ENCODE measurements around the gene DISP2.

Gene DISP2, protein sequence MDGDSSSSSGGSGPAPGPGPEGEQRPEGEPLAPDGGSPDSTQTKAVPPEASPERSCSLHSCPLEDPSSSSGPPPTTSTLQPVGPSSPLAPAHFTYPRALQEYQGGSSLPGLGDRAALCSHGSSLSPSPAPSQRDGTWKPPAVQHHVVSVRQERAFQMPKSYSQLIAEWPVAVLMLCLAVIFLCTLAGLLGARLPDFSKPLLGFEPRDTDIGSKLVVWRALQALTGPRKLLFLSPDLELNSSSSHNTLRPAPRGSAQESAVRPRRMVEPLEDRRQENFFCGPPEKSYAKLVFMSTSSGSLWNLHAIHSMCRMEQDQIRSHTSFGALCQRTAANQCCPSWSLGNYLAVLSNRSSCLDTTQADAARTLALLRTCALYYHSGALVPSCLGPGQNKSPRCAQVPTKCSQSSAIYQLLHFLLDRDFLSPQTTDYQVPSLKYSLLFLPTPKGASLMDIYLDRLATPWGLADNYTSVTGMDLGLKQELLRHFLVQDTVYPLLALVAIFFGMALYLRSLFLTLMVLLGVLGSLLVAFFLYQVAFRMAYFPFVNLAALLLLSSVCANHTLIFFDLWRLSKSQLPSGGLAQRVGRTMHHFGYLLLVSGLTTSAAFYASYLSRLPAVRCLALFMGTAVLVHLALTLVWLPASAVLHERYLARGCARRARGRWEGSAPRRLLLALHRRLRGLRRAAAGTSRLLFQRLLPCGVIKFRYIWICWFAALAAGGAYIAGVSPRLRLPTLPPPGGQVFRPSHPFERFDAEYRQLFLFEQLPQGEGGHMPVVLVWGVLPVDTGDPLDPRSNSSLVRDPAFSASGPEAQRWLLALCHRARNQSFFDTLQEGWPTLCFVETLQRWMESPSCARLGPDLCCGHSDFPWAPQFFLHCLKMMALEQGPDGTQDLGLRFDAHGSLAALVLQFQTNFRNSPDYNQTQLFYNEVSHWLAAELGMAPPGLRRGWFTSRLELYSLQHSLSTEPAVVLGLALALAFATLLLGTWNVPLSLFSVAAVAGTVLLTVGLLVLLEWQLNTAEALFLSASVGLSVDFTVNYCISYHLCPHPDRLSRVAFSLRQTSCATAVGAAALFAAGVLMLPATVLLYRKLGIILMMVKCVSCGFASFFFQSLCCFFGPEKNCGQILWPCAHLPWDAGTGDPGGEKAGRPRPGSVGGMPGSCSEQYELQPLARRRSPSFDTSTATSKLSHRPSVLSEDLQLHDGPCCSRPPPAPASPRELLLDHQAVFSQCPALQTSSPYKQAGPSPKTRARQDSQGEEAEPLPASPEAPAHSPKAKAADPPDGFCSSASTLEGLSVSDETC (N-terminal part only)

DNA sequence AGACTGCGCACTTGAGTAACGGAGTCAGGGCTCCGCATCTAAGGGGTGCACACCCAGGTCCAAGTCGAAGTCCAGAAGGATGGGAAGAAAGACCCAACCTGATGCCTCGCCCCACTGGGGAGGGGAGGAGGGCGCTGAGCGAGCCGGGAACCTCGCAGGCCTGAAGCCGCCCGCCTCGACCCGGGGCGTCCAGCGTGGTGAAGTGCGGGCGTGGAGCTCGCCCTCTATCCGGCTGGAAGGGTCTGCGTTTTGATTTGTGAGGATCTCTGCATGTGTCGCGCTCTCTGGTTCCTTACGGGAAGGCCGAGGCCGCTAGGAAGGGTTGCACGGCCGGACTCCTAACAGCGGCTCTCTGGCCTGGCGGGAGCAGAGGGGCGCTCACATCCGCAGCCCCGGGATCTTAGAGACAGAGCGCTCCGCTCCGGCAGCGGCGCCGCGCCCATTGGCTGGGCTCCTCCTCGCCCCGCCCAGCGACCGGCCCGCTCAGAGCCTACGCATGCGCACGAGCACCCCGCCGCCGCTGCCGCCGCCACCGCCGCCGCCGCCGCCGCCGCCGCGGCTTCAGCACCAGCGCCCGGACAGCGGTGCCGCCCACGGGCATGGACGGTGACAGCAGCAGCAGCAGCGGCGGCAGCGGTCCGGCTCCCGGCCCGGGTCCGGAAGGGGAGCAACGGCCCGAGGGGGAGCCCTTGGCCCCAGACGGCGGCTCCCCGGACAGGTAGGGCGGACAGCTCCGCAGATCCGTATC lies at the start of gene DISP2:
Gene DISP2, plus strand, starts transcription at position 497 of the 748 bp plus-strand sequence. Its CDS starts 103 bp downstream, at position 600.
- H3K27ac ChIP-seq (ENCODE audit: low read depth, low read length): no peak within 1 kb of the TSS
- H3K4me1 ChIP-seq (ENCODE audit: control insufficient read depth, insufficient read depth, low read length, unreplicated experiment): peaks cover 9% of the 10 kb centered on the region
- peak within 1 kb of the TSS; percentile 39 for H2AFZ ChIP-seq (ENCODE audit: low read length, unreplicated experiment)
- H3K27me3 ChIP-seq (ENCODE audit: insufficient read depth, low read length): peaks cover 4% of the 10 kb centered on the region; the same call in 1 of the 2 replicates
- peak within 1 kb of the TSS; percentile 74 for H3K4me3 ChIP-seq (ENCODE audit: low read depth, low read length)
- H3K79me2 ChIP-seq (ENCODE audit: control insufficient read depth, insufficient read depth, low read length, unreplicated experiment): no peaks in the 10 kb centered on the region
- H3K36me3 ChIP-seq (ENCODE audit: insufficient read depth, low read length): no peaks in the 10 kb centered on the region

DNA sequence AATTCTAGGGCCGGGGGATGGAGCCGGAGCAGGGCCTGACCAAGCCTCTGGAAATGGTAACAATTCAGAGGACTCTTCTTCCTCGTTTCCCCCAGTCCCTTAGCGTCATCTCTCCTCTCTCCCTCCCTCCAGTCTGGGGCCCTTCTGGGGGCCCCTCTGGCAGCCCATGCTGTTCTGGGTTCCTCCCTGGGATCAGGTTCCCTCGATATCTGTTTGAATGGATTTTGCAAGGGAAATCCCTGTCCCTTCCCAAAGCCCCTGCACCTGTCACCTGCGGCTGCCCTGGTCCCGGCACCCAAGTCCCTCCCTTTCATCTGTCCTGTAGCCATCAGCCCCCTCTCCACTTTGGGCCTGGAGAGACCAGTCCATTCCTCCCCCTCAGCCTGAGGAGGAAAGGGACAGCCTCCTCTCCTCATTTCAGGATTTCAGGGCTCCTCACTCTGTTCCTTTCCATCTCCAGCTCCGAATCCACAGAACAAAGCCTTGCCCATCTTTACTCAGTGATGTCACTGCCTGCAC lies 48.6 kb upstream of the DISP2 start:
- Histone ChIP-seq H2AFZ (ENCODE audit: low read length, unreplicated experiment) (no peak overlapping the region), H3K27me3 (ENCODE audit: insufficient read depth, low read length) (peaks cover 5% of the 10 kb centered on the region), H3K36me3 (ENCODE audit: insufficient read depth, low read length) (no peaks in the 10 kb centered on the region), H3K79me2 (ENCODE audit: control insufficient read depth, insufficient read depth, low read length, unreplicated experiment) (no peaks in the 10 kb centered on the region), H3K27ac (ENCODE audit: low read depth, low read length) (no peak overlapping the region), H3K4me3 (ENCODE audit: low read depth, low read length) (no peak overlapping the region), H3K4me1 (ENCODE audit: control insufficient read depth, insufficient read depth, low read length, unreplicated experiment) (peaks cover 16% of the 10 kb centered on the region)

DNA sequence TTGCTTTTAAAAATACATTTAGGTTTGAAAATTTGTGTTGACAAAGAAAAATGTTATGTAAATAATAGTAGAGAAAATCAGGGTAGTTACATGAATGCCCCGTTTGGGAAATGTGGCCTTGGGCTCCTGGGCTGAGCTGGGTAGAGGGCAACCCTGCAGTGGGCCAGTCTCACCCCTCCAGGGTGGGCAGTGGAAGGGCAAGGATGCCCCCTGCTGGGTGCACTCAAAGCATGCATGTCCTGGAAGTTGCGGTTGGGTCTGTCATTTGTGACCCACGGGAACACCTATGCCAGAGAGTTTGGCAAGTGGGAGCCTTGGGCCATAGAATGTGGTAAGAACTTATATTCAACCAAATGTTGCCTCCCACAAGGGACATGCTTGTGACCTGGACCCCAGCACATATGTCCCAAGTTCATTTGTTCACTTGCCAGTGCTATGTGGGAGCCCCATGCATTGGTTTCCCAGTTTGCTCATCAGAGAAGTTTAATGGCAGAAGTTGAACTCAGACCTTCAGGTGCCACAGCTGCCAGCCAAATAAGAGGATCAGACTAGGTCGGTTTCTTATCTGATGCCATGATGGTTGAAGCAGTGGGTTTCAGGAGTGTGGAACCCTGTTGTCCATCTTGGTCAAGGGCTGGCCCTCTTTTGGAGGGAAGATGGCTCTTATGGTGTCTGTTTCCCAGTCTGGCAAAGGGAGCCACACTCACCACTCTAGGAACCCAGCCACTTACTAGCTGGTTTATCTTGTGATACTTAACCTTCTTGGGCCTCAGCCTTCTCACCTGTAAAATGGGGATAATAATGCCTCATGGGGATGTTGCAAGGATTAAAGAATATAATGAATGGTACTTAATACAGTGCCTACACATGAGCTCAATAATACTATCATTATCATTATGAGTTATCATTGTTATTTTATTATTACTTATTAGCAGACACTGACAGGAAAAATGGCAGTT lies 47.7 kb upstream of the DISP2 start:
- Histone ChIP-seq H3K79me2 (ENCODE audit: control insufficient read depth, insufficient read depth, low read length, unreplicated experiment) (no peaks in the 10 kb centered on the region), H3K4me3 (ENCODE audit: low read depth, low read length) (no peak overlapping the region)

DNA sequence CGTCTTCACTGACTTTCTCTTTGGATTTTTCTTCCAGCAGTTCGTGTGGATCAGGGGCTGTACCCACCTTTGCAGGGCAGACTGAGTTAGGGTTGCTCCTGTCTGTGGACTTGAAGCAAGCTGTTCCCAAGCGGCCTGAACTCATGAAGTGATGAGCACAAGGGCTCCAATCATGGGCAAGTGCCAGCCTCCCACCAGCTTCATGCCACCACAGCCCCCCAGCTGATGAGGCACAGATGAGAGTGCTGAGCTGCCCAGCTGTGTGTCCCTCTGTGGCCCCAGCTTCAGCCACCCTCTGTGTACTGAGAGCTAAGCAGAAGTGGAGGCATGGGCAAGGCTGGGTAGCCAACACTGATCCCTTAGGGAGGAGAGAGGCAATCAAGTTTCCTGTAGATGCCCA lies 47.0 kb upstream of the DISP2 start:
- H3K27me3 ChIP-seq (ENCODE audit: insufficient read depth, low read length): no peaks in the 10 kb centered on the region; the same call in 1 of the 2 replicates
- no peaks in the 10 kb centered on the region for H3K36me3 ChIP-seq (ENCODE audit: insufficient read depth, low read length)
- H3K4me1 ChIP-seq (ENCODE audit: control insufficient read depth, insufficient read depth, low read length, unreplicated experiment): peaks cover 27% of the 10 kb centered on the region
- H3K4me3 ChIP-seq (ENCODE audit: low read depth, low read length): no peak overlapping the region
- H3K27ac ChIP-seq (ENCODE audit: low read depth, low read length): no peak overlapping the region
- H3K79me2 ChIP-seq (ENCODE audit: control insufficient read depth, insufficient read depth, low read length, unreplicated experiment): no peaks in the 10 kb centered on the region
- H2AFZ ChIP-seq (ENCODE audit: low read length, unreplicated experiment): no peak overlapping the region

More for the DNA sequence above, 47.7 kb upstream of the DISP2 start:
- H3K27me3 ChIP-seq (ENCODE audit: insufficient read depth, low read length): no peaks in the 10 kb centered on the region; the same call in 1 of the 2 replicates
- H3K4me1 ChIP-seq (ENCODE audit: control insufficient read depth, insufficient read depth, low read length, unreplicated experiment): peaks cover 24% of the 10 kb centered on the region
- no peak overlapping the region for H3K27ac ChIP-seq (ENCODE audit: low read depth, low read length)
- no peaks in the 10 kb centered on the region for H3K36me3 ChIP-seq (ENCODE audit: insufficient read depth, low read length)
- no peak overlapping the region for H2AFZ ChIP-seq (ENCODE audit: low read length, unreplicated experiment)

DNA sequence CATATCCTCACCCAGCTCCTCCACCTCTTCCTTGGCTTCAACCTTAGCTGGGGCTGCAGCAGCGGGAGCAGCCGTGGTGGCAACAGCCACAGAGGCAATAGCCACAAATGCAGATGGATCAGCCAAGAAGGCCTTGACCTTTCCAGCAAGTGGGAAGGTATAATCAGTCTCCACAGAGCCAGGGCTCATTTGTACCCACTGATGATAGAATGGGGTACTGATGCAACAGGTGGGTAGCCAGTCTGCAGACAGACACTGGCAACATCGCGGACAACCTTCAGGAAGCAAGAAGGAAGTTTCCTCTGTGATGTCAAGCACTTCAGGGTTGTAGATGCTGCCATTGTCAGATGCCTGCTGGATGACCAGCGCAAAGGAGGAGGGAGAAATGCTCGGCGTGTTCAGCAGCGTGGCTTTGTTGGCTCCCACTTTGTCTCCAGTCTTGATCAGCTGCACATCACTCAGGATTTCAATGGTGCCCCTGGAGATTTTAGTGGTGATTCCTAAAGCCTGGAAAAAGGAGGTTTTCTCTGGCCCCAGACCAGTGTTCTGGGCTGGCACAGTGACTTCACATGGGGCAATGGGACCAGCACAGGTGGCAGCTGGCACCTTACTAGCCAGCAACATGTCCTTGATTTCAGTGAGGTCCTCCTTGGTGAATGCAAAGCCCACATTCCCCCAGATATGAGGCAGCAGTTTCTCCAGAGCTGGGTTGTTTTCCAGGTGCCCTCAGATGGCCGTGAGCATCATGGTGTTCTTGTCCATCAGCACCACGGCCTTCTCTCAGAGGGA lies 45.5 kb upstream of the DISP2 start:
- Histone ChIP-seq H3K4me1 (ENCODE audit: control insufficient read depth, insufficient read depth, low read length, unreplicated experiment) (peaks cover 27% of the 10 kb centered on the region), H3K79me2 (ENCODE audit: control insufficient read depth, insufficient read depth, low read length, unreplicated experiment) (no peaks in the 10 kb centered on the region), H3K36me3 (ENCODE audit: insufficient read depth, low read length) (no peaks in the 10 kb centered on the region), H2AFZ (ENCODE audit: low read length, unreplicated experiment) (no peak overlapping the region), H3K27me3 (ENCODE audit: insufficient read depth, low read length) (no peaks in the 10 kb centered on the region; the same call in 1 of the 2 replicates), H3K4me3 (ENCODE audit: low read depth, low read length) (no peak overlapping the region), H3K27ac (ENCODE audit: low read depth, low read length) (no peak overlapping the region)

DNA sequence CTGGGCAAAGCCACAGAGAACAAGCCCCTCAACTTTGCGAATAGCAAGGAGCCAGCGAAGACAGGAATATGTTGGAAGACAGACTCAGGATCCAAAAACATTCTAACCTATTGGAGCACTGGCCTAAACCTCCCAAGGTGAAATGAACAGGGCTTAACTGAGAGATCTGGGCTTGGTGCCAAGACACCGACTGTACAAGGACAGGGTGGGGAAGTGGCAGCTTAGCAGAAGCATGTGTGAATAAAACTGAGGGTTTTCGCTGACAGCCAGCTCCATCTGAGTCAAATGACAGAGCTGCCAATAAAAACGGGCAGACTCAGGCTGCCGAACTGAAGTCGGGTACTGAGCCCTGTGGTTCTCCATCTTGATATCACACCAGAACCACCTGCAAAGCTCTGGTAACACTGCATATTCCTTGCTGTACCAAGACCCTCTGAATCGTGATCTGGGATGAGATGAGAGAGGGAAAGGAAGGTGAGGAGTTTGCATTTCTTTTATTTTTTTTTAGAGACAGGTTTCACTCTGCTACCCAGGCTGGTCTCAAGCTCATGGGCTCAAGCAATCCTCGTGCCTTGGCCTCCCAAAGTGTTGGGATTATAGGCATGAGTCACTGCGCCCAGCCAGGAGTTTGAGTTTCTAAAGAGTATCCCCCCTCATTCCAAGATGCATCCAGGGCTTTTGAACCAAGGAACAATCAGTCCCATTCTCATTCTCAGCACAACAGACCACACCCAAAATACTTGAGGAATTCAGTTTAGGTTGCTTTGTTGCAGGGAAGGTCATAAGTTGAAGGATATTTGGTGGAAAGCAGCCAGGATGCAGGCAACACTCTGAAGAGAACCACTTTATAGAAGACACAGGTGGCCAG lies 44.3 kb upstream of the DISP2 start:
- H3K27me3 ChIP-seq (ENCODE audit: insufficient read depth, low read length): no peaks in the 10 kb centered on the region; the same call in 1 of the 2 replicates
- no peak overlapping the region for H2AFZ ChIP-seq (ENCODE audit: low read length, unreplicated experiment)
- H3K27ac ChIP-seq (ENCODE audit: low read depth, low read length): no peak overlapping the region
- no peaks in the 10 kb centered on the region for H3K36me3 ChIP-seq (ENCODE audit: insufficient read depth, low read length)
- H3K4me1 ChIP-seq (ENCODE audit: control insufficient read depth, insufficient read depth, low read length, unreplicated experiment): peaks cover 25% of the 10 kb centered on the region
- H3K4me3 ChIP-seq (ENCODE audit: low read depth, low read length): no peak overlapping the region
- no peaks in the 10 kb centered on the region for H3K79me2 ChIP-seq (ENCODE audit: control insufficient read depth, insufficient read depth, low read length, unreplicated experiment)

DNA sequence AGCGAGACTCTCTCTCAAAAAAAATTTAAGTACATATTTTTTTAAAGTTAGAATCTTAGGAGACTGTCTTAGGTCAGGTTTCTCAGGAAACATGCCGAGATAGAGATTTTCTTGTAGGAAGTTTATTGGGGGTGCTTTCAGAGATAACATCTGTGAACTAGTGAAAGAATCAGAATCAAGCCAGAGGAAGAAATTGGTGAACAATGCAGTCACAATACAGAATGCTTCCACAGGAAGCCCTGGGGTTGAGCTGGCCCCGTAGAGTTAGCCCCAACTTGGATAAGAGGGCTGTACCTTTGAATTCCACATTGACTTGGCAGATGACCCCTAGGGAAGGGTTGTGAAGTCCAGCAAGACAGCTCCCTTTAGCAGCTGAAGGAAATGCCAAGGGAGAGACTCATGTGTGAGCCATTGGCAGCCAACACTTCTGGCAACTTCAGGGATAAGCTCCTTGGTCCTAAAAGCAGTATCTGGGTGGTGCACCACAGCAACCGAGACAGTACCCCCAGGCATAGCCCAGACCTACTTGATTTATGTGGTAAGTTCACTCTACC lies 43.2 kb upstream of the DISP2 start:
- Histone ChIP-seq H3K79me2 (ENCODE audit: control insufficient read depth, insufficient read depth, low read length, unreplicated experiment) (no peaks in the 10 kb centered on the region), H2AFZ (ENCODE audit: low read length, unreplicated experiment) (no peak overlapping the region), H3K4me1 (ENCODE audit: control insufficient read depth, insufficient read depth, low read length, unreplicated experiment) (peaks cover 22% of the 10 kb centered on the region), H3K27me3 (ENCODE audit: insufficient read depth, low read length) (no peaks in the 10 kb centered on the region; the same call in 1 of the 2 replicates), H3K27ac (ENCODE audit: low read depth, low read length) (no peak overlapping the region), H3K36me3 (ENCODE audit: insufficient read depth, low read length) (no peaks in the 10 kb centered on the region), H3K4me3 (ENCODE audit: low read depth, low read length) (no peak overlapping the region)

DNA sequence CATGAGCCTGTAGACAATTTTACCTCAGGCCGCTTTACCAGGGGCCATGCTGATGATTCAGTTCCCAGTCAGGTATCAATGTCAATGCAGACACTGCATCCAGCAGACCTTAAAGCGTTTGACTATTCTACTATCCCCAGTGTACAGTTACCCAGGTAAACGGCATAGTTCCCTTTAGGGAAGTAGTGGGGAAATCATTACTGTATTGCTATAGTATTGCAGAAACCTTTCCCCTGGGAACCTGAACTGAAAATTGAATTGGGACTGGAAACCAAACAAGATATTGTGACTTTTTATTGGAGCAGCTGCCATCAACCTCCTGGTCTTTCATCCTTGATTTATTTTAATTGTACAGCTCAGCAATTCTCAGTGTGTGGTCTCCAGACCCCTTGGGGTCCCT lies 41.1 kb upstream of the DISP2 start:
- Histone ChIP-seq H2AFZ (ENCODE audit: low read length, unreplicated experiment) (no peak overlapping the region), H3K27me3 (ENCODE audit: insufficient read depth, low read length) (no peaks in the 10 kb centered on the region), H3K36me3 (ENCODE audit: insufficient read depth, low read length) (no peaks in the 10 kb centered on the region), H3K27ac (ENCODE audit: low read depth, low read length) (no peak overlapping the region), H3K79me2 (ENCODE audit: control insufficient read depth, insufficient read depth, low read length, unreplicated experiment) (no peaks in the 10 kb centered on the region), H3K4me1 (ENCODE audit: control insufficient read depth, insufficient read depth, low read length, unreplicated experiment) (peaks cover 22% of the 10 kb centered on the region), H3K4me3 (ENCODE audit: low read depth, low read length) (no peak overlapping the region)

All from ACC112 (cell line).